Endothelial cell of umbilical vein (primary cell): Measurements from ENCODE around the gene LCE6A. TPM values are rescaled to one million over a fixed set of nuclear protein-coding genes. Genes with fewer than 3 reads are reported as not detected.

Source experiments
- Bru-seq: library from RNA; stranded (reverse); fragments of 400-500 nt; gene quantifications from one replicate; lab custom pipeline; 2021; lab: Mats Ljungman, UMichigan
- BruChase-seq, 2 experiments: library from RNA; stranded (reverse); fragments of 400-500 nt; gene quantifications; one replicate each; lab custom pipeline; 2021; lab: Mats Ljungman, UMichigan
- BruUV-seq: library from RNA; stranded (reverse); fragments of 400-500 nt; replicated peaks from 2 replicates; lab custom pipeline; 2021; lab: Mats Ljungman, UMichigan
- CTCF ChIA-PET: fragments of 300-600, 350-600 bp; sonication (Branson Sonifier 250); formaldehyde crosslinking; loops from one replicate; lab custom pipeline; 2021; ENCODE audit warnings: antibody characterized with exemption, inconsistent platforms; lab: Charles Lee
- POLR2A ChIA-PET: fragments of 300-600, 350-600 bp; sonication (Branson Sonifier 250); formaldehyde crosslinking; loops from one replicate; lab custom pipeline; 2021; ENCODE audit warnings: antibody characterized with exemption, inconsistent platforms; lab: Charles Lee
- DNase-seq: peaks from one replicate; pipeline ENCODE4 v3.0.0-alpha.2; 2011; ENCODE audit warnings: low read depth, low spot score
- FAIRE-seq: peaks from 2 replicates; lab custom pipeline; 2011; peaks lifted over from hg19 to GRCh38; lab: Jason Lieb, UNC
- H2AFZ ChIP-seq: 2 replicates; pipeline ENCODE4 v1.6.0; 2012; ENCODE audit warnings: low read depth, low read length, control low read depth, inconsistent platforms
- H3K27ac ChIP-seq: 2 replicates; pipeline ENCODE4 v1.5.1; 2011; ENCODE audit warnings: low read depth, mild to moderate bottlenecking, control low read depth, low read length, moderate library complexity; ENCODE audit not compliant: insufficient read depth
- H3K27me3 ChIP-seq, 2 experiments: 2 replicates each; pipeline versions ENCODE4 v1.6.0 to v1.6.1; 2011; ENCODE audit warnings: low read length in 2 of 2, mixed read lengths in 1 of 2; ENCODE audit not compliant: control insufficient read depth in 2 of 2, insufficient read depth in 2 of 2
- H3K36me3 ChIP-seq, 2 experiments: 2 replicates in 1 of 2; 3 replicates in 1 of 2; pipeline ENCODE4 v1.5.1; 2011; ENCODE audit warnings: low read length in 2 of 2, mild to moderate bottlenecking in 1 of 2, moderate library complexity in 1 of 2; ENCODE audit not compliant: control insufficient read depth in 2 of 2, insufficient read depth in 2 of 2; ENCODE audit errors: extremely low read depth in 1 of 2
- H3K4me1 ChIP-seq: 3 replicates; pipeline ENCODE4 v1.5.1; 2011; ENCODE audit warnings: mild to moderate bottlenecking, low read length; ENCODE audit not compliant: control insufficient read depth, insufficient read depth; ENCODE audit errors: extremely low read depth
- H3K4me2 ChIP-seq: 2 replicates; pipeline ENCODE4 v1.6.1; 2011; ENCODE audit warnings: low read length, control low read depth, mixed read lengths; ENCODE audit not compliant: insufficient read depth
- H3K4me3 ChIP-seq, 3 experiments: fragments of 200-600 bp in 1 of 3; sonication (generic), shearing (Covaris generic) in 1 of 3; replicated peaks in 1 of 3; 2 replicates each; pipeline ENCODE4 v1.5.1; 2011 to 2016; ENCODE audit warnings: control low read depth in 3 of 3, low read length in 3 of 3, mild to moderate bottlenecking in 2 of 3, inconsistent platforms in 1 of 3, low read depth in 1 of 3, moderate library complexity in 1 of 3; ENCODE audit not compliant: insufficient read depth in 1 of 3
- H3K79me2 ChIP-seq: 2 replicates; pipeline ENCODE4 v1.6.0; 2012; ENCODE audit warnings: low read length, inconsistent platforms; ENCODE audit not compliant: control insufficient read depth, insufficient read depth
- H3K9ac ChIP-seq: replicated peaks from 2 replicates; pipeline ENCODE3; 2011; ENCODE audit warnings: low read length, control low read depth; ENCODE audit not compliant: insufficient read depth; ENCODE audit errors: extremely low read depth
- H3K9me1 ChIP-seq: replicated peaks from 3 replicates; pipeline ENCODE4 v1.6.0; 2011; ENCODE audit warnings: mild to moderate bottlenecking, low read length; ENCODE audit not compliant: control insufficient read depth, insufficient read depth; ENCODE audit errors: extremely low read depth
- H3K9me3 ChIP-seq: replicated peaks from 2 replicates; pipeline ENCODE4 v1.5.1; 2012; ENCODE audit warnings: low read length, inconsistent platforms; ENCODE audit not compliant: control insufficient read depth, insufficient read depth
- H4K20me1 ChIP-seq: replicated peaks from 2 replicates; pipeline ENCODE3; 2011; ENCODE audit warnings: mild to moderate bottlenecking, low read length; ENCODE audit not compliant: control insufficient read depth, insufficient read depth; ENCODE audit errors: extremely low read depth
- CTCF ChIP-seq, 2 donors: IDR thresholded peaks; 1 replicate in 1 of 2; 2 replicates in 1 of 2; pipeline ENCODE4 v1.5.1; 2011; ENCODE audit warnings: low read length in 2 of 2, mild to moderate bottlenecking in 2 of 2, moderate library complexity in 2 of 2, control low read depth in 1 of 2, inconsistent platforms in 1 of 2, low read depth in 1 of 2; ENCODE audit not compliant: insufficient read depth in 1 of 2; ENCODE audit errors: extremely low read depth in 1 of 2
- EZH2 ChIP-seq: IDR thresholded peaks from 2 replicates; pipeline ENCODE4 v1.6.1; 2012; ENCODE audit warnings: borderline replicate concordance, low read depth, mild to moderate bottlenecking, moderate library complexity, low read length, inconsistent platforms; ENCODE audit not compliant: severe bottlenecking
- FOS ChIP-seq: IDR thresholded peaks from 2 replicates; pipeline ENCODE4 v1.6.1; 2011; ENCODE audit warnings: mild to moderate bottlenecking, low read length, moderate library complexity, borderline replicate concordance; ENCODE audit not compliant: insufficient read depth
- GATA2 ChIP-seq: IDR thresholded peaks from 2 replicates; pipeline ENCODE4 v1.7.0; 2011; ENCODE audit warnings: low read depth, mild to moderate bottlenecking, moderate library complexity, mixed read lengths, low read length; ENCODE audit not compliant: insufficient read length, insufficient read depth
- JUN ChIP-seq: IDR thresholded peaks from 2 replicates; pipeline ENCODE4 v1.6.1; 2011; ENCODE audit warnings: borderline replicate concordance, low read depth; ENCODE audit not compliant: insufficient read length, insufficient read depth
- MAX ChIP-seq: IDR thresholded peaks from 2 replicates; pipeline ENCODE4 v1.6.1; 2011; ENCODE audit not compliant: insufficient read depth, insufficient read length
- MYC ChIP-seq: IDR thresholded peaks from one replicate; pipeline ENCODE4 v1.6.1; 2011; ENCODE audit warnings: mild to moderate bottlenecking, low read depth, low read length
- POLR2A ChIP-seq: IDR thresholded peaks from 2 replicates; pipeline ENCODE4 v1.6.1; 2012; ENCODE audit warnings: low read depth, mild to moderate bottlenecking, control low read depth, low read length
- POLR2AphosphoS5 ChIP-seq: IDR thresholded peaks from 2 replicates; pipeline ENCODE4 v1.6.1; 2012; ENCODE audit warnings: low read depth, mild to moderate bottlenecking, control low read depth, low read length, moderate library complexity; ENCODE audit not compliant: insufficient read depth
- dilution Hi-C: fragments of 300-500 bp; cut with MboI; formaldehyde crosslinking; loops from one replicate; pipeline ENCODE4 v1.15.0; 2019; ENCODE audit warnings: low sequenced_read_pairs; ENCODE audit not compliant: extremely low pct_ligation_motif_present
- intact Hi-C: fragments of 100-400 bp; cut with micrococcal nuclease; formaldehyde crosslinking; loops from one replicate; pipeline ENCODE4 v1.10.0; 2022
- long read RNA-seq: library from polyadenylated mRNA; stranded (forward); transcript quantifications from one replicate; pipeline ENCODE4 v2.0.0, GENCODE V29; 2021
- polyA minus RNA-seq, 3 experiments: library from RNA; depleted of rRNA, polyadenylated mRNA; stranded (reverse); fragments of >200 nt; gene quantifications; 1 replicate in 1 of 3; 2 replicates in 2 of 3; pipeline ENCODE4 v1.2.3, GENCODE V29; 2011
- polyA plus RNA-seq, 4 experiments: library from polyadenylated mRNA; depleted of rRNA in 3 of 4; stranded (reverse) in 3 of 4; unstranded in 1 of 4; fragments of >200 nt; gene quantifications; 2 replicates each; pipeline versions ENCODE4 v1.2.1 to v1.2.3, GENCODE V29; 2011 to 2012; ENCODE audit warnings: missing spikeins in 1 of 4
- total RNA-seq: library from RNA; stranded (reverse); gene quantifications from 2 replicates; pipeline ENCODE4 v1.2.3, GENCODE V29; 2021

Gene LCE6A, protein sequence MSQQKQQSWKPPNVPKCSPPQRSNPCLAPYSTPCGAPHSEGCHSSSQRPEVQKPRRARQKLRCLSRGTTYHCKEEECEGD
- total RNA-seq: not detected in 2 replicates
- not detected in 2 replicates for polyA plus RNA-seq
- polyA plus RNA-seq (2011; cell fraction: cytosol; rRNA removed): not detected in 2 replicates
- polyA plus RNA-seq (2011; cell fraction: nucleus; rRNA removed): not detected in 2 replicates
- polyA plus RNA-seq (2012): not detected in 2 replicates
- not detected in 2 replicates for polyA minus RNA-seq
- polyA minus RNA-seq (2011; cell fraction: cytosol; rRNA and poly(A)+ RNA removed): not detected
- polyA minus RNA-seq (2011; cell fraction: nucleus; rRNA and poly(A)+ RNA removed): not detected in 2 replicates
- Bru-seq, nascent RNA: not detected
- BruChase-seq, experiment 1, labeled RNA remaining after a 6-hour chase: not detected
- not detected for BruChase-seq, experiment 2, labeled RNA remaining after a 2-hour chase
- long read RNA-seq: 0 reads

DNA sequence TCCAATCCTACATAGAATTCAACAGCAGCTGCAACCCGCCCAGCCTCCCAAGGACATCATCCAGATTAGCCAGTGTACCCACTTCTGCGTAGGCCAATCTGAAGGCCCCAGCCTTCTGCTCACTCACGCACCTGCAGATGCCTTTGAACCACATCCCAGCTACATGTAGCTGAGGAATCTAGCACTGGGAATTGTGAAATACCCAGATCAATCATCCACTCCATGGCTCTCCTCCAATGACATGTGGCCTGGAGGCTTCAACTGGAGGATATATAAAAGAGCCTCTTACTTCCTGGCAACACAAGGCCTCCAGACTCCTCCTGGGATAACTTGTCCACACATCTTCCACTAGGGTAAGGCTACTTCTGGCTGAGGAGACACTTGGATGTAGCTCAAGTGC is at the start of gene LCE6A:
Gene LCE6A, plus strand, starts transcription at position 301 of the 400 bp plus-strand sequence. CDS start 665 bp downstream, outside the sequence.
- ChIA-PET CTCF (no interaction called here), POLR2A (no interaction called here)
- Histone ChIP-seq H4K20me1 (no peaks in the 10 kb centered on the region), H3K79me2 (no peaks in the 10 kb centered on the region), H3K4me3 (no peak within 1 kb of the TSS), H3K27ac (no peak within 1 kb of the TSS), H3K9me1 (no peaks in the 10 kb centered on the region), H3K4me2 (no peak within 1 kb of the TSS), H3K9me3 (no peaks in the 10 kb centered on the region), H2AFZ (no peak within 1 kb of the TSS), H3K27me3 (no peaks in the 10 kb centered on the region), H3K36me3 (no peaks in the 10 kb centered on the region), H3K4me1 (no peaks in the 10 kb centered on the region), H3K9ac (no peak within 1 kb of the TSS)
- dilution Hi-C loops (no loop called here), intact Hi-C loops (no loop called here)
- FAIRE-seq (no peak), DNase-seq (no peak)
- TF ChIP-seq FOS (no peak), MYC (no peak), GATA2 (no peak), POLR2AphosphoS5 (no peak), JUN (no peak), POLR2A (no peak), CTCF (IDR thresholded peaks at IDR 0.05; ENCODE audit: extremely low read depth in 1 of 2, insufficient read depth in 1 of 2, low read depth in 1 of 2, low read length in 2 of 2) (no peak), MAX (no peak), EZH2 (no peak)
- no TSS peak for BruUV-seq
